ENCODE data around the gene TMEM17. TPM values are rescaled to one million over a fixed set of nuclear protein-coding genes. Genes with fewer than 3 reads are reported as not detected.

Gene TMEM17
- total and polyA plus RNA-seq, 2 donors (not counting 3 experiments of a cell fraction or from before 2014, with no cell fraction given), result 0.91 to 2.0 TPM

DNA sequence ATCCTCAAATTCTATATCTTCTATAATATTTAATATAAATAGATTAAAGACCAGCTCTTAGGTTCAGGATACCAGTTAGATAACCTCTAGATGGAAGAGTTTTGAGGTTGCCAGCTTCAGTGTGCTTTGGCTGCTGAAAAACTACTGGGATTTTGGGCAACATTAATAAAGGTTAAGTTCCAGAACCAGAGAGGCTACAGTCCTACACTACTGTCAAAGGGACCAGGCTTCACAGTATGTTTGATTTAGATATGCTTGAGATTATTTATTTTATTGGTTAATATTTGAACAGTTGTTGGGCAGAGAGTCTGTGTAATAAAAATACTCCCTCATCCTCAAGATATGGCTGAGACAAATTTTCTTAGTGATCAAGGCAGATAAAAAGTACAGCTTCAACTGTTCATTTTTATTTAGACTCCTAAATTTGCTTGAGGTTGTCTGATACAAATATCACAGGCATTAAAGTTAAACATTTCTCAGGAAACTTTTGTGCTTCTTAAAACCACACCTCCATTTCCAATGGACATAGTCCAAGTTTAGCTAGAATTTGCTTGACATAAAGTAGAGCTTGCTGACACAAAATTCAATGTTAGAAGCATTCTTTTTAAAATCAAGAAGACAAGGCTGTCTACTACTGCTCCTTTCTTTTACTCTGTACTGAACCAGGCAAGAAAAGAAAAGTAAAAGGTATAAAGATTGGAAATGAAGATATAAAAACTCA lies 19.7 kb upstream of the TMEM17 start:
- Histone ChIP-seq H3K9me3 (replicated peaks; ENCODE audit: control insufficient read depth, insufficient read depth, low read length) (no peaks in the 10 kb centered on the region), H2AFZ (ENCODE audit: low read depth, low read length) (no peak overlapping the region), H3K79me2 (ENCODE audit: control insufficient read depth, insufficient read depth, low read length) (no peaks in the 10 kb centered on the region), H3K27ac (ENCODE audit: insufficient read depth, low read depth, low read length) (no peak overlapping the region), H4K20me1 (replicated peaks; ENCODE audit: control insufficient read depth, extremely low read depth, insufficient read depth, low read length) (no peaks in the 10 kb centered on the region), H3K4me3 (replicated peaks in 1 of 3; ENCODE audit: insufficient read depth in 1 of 3, low read depth in 1 of 3, low read length in 3 of 3) (no peak overlapping the region), H3K9me1 (replicated peaks; ENCODE audit: control insufficient read depth, extremely low read depth, insufficient read depth, low read length) (no peaks in the 10 kb centered on the region), H3K4me2 (ENCODE audit: insufficient read depth, low read length) (no peak overlapping the region), H3K27me3 (ENCODE audit: control insufficient read depth in 2 of 2, insufficient read depth in 2 of 2, low read length in 2 of 2) (no peaks in the 10 kb centered on the region), H3K36me3 (ENCODE audit: control insufficient read depth in 2 of 2, extremely low read depth in 1 of 2, insufficient read depth in 2 of 2, low read length in 2 of 2) (no peaks in the 10 kb centered on the region), H3K4me1 (ENCODE audit: control insufficient read depth, extremely low read depth, insufficient read depth, low read length) (peaks cover 8% of the 10 kb centered on the region), H3K9ac (replicated peaks; ENCODE audit: extremely low read depth, insufficient read depth, low read length) (no peak overlapping the region)
- BruUV-seq (replicated peaks), result no TSS peak
- FAIRE-seq (no peak), DNase-seq (ENCODE audit: low read depth, low spot score) (no peak)
- TF ChIP-seq POLR2A (IDR thresholded peaks at IDR 0.05; ENCODE audit: low read depth, low read length) (no peak), POLR2AphosphoS5 (IDR thresholded peaks at IDR 0.05; ENCODE audit: insufficient read depth, low read depth, low read length) (no peak)
- TF ChIP-seq, protein P1, sequence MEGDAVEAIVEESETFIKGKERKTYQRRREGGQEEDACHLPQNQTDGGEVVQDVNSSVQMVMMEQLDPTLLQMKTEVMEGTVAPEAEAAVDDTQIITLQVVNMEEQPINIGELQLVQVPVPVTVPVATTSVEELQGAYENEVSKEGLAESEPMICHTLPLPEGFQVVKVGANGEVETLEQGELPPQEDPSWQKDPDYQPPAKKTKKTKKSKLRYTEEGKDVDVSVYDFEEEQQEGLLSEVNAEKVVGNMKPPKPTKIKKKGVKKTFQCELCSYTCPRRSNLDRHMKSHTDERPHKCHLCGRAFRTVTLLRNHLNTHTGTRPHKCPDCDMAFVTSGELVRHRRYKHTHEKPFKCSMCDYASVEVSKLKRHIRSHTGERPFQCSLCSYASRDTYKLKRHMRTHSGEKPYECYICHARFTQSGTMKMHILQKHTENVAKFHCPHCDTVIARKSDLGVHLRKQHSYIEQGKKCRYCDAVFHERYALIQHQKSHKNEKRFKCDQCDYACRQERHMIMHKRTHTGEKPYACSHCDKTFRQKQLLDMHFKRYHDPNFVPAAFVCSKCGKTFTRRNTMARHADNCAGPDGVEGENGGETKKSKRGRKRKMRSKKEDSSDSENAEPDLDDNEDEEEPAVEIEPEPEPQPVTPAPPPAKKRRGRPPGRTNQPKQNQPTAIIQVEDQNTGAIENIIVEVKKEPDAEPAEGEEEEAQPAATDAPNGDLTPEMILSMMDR (IDR thresholded peaks at IDR 0.05; ENCODE audit: extremely low read depth in 1 of 2, insufficient read depth in 1 of 2, low read depth in 1 of 2, low read length in 2 of 2), result no peak
- TF ChIP-seq, protein P2, sequence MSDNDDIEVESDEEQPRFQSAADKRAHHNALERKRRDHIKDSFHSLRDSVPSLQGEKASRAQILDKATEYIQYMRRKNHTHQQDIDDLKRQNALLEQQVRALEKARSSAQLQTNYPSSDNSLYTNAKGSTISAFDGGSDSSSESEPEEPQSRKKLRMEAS (IDR thresholded peaks at IDR 0.05; ENCODE audit: insufficient read depth, insufficient read length), result no peak
- intact Hi-C loops (cut with micrococcal nuclease), result no loop called here
- dilution Hi-C loops (cut with MboI; ENCODE audit: extremely low pct_ligation_motif_present, low sequenced_read_pairs), result no loop called here
- ChIA-PET CTCF (interaction anchor here (1.5 to 2.1 kb wide), 2 partner anchors 15 to 20 kb away, joined by 3 to 5 read pairs; partner anchors contain the start of gene TMEM17), POLR2A (no interaction called here)
